Measurements from ENCODE around the gene SRRM4.

GRCh38 chr12:119200601-119201000 lies 219.3 kb downstream of the SRRM4 start:
- TF ChIP-seq, protein P1, sequence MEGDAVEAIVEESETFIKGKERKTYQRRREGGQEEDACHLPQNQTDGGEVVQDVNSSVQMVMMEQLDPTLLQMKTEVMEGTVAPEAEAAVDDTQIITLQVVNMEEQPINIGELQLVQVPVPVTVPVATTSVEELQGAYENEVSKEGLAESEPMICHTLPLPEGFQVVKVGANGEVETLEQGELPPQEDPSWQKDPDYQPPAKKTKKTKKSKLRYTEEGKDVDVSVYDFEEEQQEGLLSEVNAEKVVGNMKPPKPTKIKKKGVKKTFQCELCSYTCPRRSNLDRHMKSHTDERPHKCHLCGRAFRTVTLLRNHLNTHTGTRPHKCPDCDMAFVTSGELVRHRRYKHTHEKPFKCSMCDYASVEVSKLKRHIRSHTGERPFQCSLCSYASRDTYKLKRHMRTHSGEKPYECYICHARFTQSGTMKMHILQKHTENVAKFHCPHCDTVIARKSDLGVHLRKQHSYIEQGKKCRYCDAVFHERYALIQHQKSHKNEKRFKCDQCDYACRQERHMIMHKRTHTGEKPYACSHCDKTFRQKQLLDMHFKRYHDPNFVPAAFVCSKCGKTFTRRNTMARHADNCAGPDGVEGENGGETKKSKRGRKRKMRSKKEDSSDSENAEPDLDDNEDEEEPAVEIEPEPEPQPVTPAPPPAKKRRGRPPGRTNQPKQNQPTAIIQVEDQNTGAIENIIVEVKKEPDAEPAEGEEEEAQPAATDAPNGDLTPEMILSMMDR (conservative IDR thresholded peaks at IDR 0.05; ENCODE audit: low read depth, low read length): no peak
- TF ChIP-seq EZH2phosphoT487 (IDR thresholded peaks at IDR 0.05; ENCODE audit: borderline replicate concordance, low read length) (no peak), EZH2 (IDR thresholded peaks at IDR 0.05; ENCODE audit: low read length, unreplicated experiment) (no peak)
